ENCODE measurements around the gene DEFB113. TPM values are rescaled to one million over a fixed set of nuclear protein-coding genes. Genes with fewer than 3 reads are reported as not detected.

The DEFB113 gene
- polyA plus RNA-seq, 2 of the 4 experiments (the other 2 are of a cell fraction): not detected

GRCh38 chr6:49919935-49920644, 49.3 kb downstream of the DEFB113 start:
- ATAC-seq (no peak), FAIRE-seq (no peak), DNase-seq (ENCODE audit: low read depth in 1 of 2, low spot score in 1 of 2) (no peak)
- TF ChIP-seq EP300 (IDR thresholded peaks at IDR 0.05): no peak
- no peak for TF ChIP-seq PHF8 (IDR thresholded peaks at IDR 0.05; ENCODE audit: borderline replicate concordance, low read depth)
- no peak for TF ChIP-seq KDM5A (IDR thresholded peaks at IDR 0.05)
- no peak for TF ChIP-seq ZFP36 (IDR thresholded peaks at IDR 0.05; ENCODE audit: borderline replicate concordance, partially characterized antibody)
- TF ChIP-seq E2F6 (IDR thresholded peaks at IDR 0.05; ENCODE audit: borderline replicate concordance, low read depth): no peak
- TF ChIP-seq EHMT2 (IDR thresholded peaks at IDR 0.05; ENCODE audit: low read depth): no peak
- TF ChIP-seq ZSCAN20 (CRISPR knock-in tag; IDR thresholded peaks at IDR 0.05): no peak
- no peak for TF ChIP-seq HDAC2 (IDR thresholded peaks at IDR 0.05)
- H3K4me2 ChIP-seq: no peak overlapping the region
- no peaks in the 10 kb centered on the region for H3K4me1 ChIP-seq
- 24% methylated on average over 5 of the region's 5 CpGs for WGBS (ENCODE audit: missing lambda C conversion rate)
- H3K27ac ChIP-seq: no peak overlapping the region
- ChIA-PET POLR2A (no interaction called here), CTCF (no interaction called here)
- H3K4me3 ChIP-seq: no peak overlapping the region
- no peaks in the 10 kb centered on the region for H3K9me3 ChIP-seq

GRCh38 chr6:49919261-49919660, 50.2 kb downstream of the DEFB113 start:
- no peak for TF ChIP-seq PHF8 (IDR thresholded peaks at IDR 0.05; ENCODE audit: borderline replicate concordance, low read depth)
- TF ChIP-seq HDAC2 (IDR thresholded peaks at IDR 0.05): no peak
- no peak for TF ChIP-seq E2F6 (IDR thresholded peaks at IDR 0.05; ENCODE audit: borderline replicate concordance, low read depth)
- TF ChIP-seq SREBF2 (IDR thresholded peaks at IDR 0.05): no peak
- no peak for TF ChIP-seq NR3C1 (IDR thresholded peaks at IDR 0.05)
- TF ChIP-seq ZFP36 (IDR thresholded peaks at IDR 0.05; ENCODE audit: borderline replicate concordance, partially characterized antibody): no peak
- no peak for TF ChIP-seq NFE2L2 (conservative IDR thresholded peaks at IDR 0.05; ENCODE audit: low read length)
- no peak for TF ChIP-seq EHMT2 (IDR thresholded peaks at IDR 0.05; ENCODE audit: low read depth)
- TF ChIP-seq CBX2 (IDR thresholded peaks at IDR 0.05; ENCODE audit: borderline replicate concordance, low read depth): no peak
- no peak for TF ChIP-seq FOSB (CRISPR knock-in tag; IDR thresholded peaks at IDR 0.05)
- TF ChIP-seq RCOR1 (IDR thresholded peaks at IDR 0.05; ENCODE audit: low read depth, low read length): no peak
- TF ChIP-seq HEYL (CRISPR knock-in tag; IDR thresholded peaks at IDR 0.05): no peak
- TF ChIP-seq RAD21 (conservative IDR thresholded peaks at IDR 0.05 in 1 of 2, IDR thresholded peaks at IDR 0.05 in 1 of 2): no peak
- no peak for TF ChIP-seq CHD2 (IDR thresholded peaks at IDR 0.05; ENCODE audit: low read length, partially characterized antibody)
- no peak for TF ChIP-seq RARB (CRISPR knock-in tag; IDR thresholded peaks at IDR 0.05)
- no peak for TF ChIP-seq ELK1 (IDR thresholded peaks at IDR 0.05; ENCODE audit: low read depth, low read length)
- TF ChIP-seq CEBPB (IDR thresholded peaks at IDR 0.05): no peak
- H3K9me3 ChIP-seq: no peaks in the 10 kb centered on the region
- DNase-seq (ENCODE audit: low read depth in 1 of 2, low spot score in 1 of 2) (no peak), ATAC-seq (no peak), FAIRE-seq (no peak)
- H3K27ac ChIP-seq: no peak overlapping the region
- POLR2A ChIA-PET: no interaction called here
- H3K4me1 ChIP-seq: no peaks in the 10 kb centered on the region
- WGBS (ENCODE audit: missing lambda C conversion rate): 75% methylated on average over 4 of the region's 4 CpGs
- CTCF ChIA-PET: no interaction called here
- H3K4me2 ChIP-seq: no peak overlapping the region
- no peak overlapping the region for H3K4me3 ChIP-seq

GRCh38 chr6:49918787-49919186, 50.6 kb downstream of the DEFB113 start:
- WGBS (ENCODE audit: missing lambda C conversion rate): 44% methylated on average over 2 of the region's 2 CpGs
- no peak for FAIRE-seq
- Histone ChIP-seq H3K4me3 (no peak overlapping the region), H3K4me1 (no peaks in the 10 kb centered on the region), H3K4me2 (no peak overlapping the region), H3K9me3 (no peaks in the 10 kb centered on the region), H3K27ac (no peak overlapping the region)
- ChIA-PET POLR2A (no interaction called here), CTCF (no interaction called here)
- no peak for ATAC-seq
- no peak for DNase-seq (ENCODE audit: low read depth in 1 of 2, low spot score in 1 of 2)
- TF ChIP-seq NPAS2 (CRISPR knock-in tag; IDR thresholded peaks at IDR 0.05; ENCODE audit: borderline replicate concordance) (no peak), RFX5 (IDR thresholded peaks at IDR 0.05) (no peak), REST (IDR thresholded peaks at IDR 0.05) (no peak), SREBF2 (IDR thresholded peaks at IDR 0.05) (no peak), POLR2AphosphoS2 (conservative IDR thresholded peaks at IDR 0.05; ENCODE audit: low read length) (no peak), EHF (CRISPR knock-in tag; IDR thresholded peaks at IDR 0.05) (no peak), CHD4 (IDR thresholded peaks at IDR 0.05; ENCODE audit: borderline replicate concordance) (no peak), RCOR1 (IDR thresholded peaks at IDR 0.05; ENCODE audit: low read depth, low read length) (no peak), E2F6 (IDR thresholded peaks at IDR 0.05; ENCODE audit: borderline replicate concordance, low read depth) (no peak), CEBPB (IDR thresholded peaks at IDR 0.05) (no peak)
